Prostate gland (tissue), 2 donors: Measurements from ENCODE around the gene LYRM4. TPM values are rescaled to one million over a fixed set of nuclear protein-coding genes. Genes with fewer than 3 reads are reported as not detected.

Experiments used
- DNase-seq: peaks from one replicate; pipeline ENCODE4 v3.0.0-alpha.2; 2019; ENCODE audit warnings: low spot score
- H3K27ac ChIP-seq, 2 donors: fragments of 200-600 bp; sonication (generic); 2 replicates each; pipeline ENCODE4 v1.5.1; 2017 to 2019
- H3K27me3 ChIP-seq: fragments of 200-600 bp; sonication (generic); replicated peaks from 2 replicates; pipeline ENCODE4 v1.5.1; 2019; ENCODE audit not compliant: insufficient read depth
- H3K36me3 ChIP-seq, 2 donors: fragments of 200-600 bp; sonication (generic); 1 replicate in 1 of 2; 2 replicates in 1 of 2; pipeline versions ENCODE4 v1.5.1 to v1.8.1; 2017 to 2019
- H3K4me1 ChIP-seq: fragments of 200-600 bp; sonication (generic); replicated peaks from 2 replicates; pipeline ENCODE4 v1.5.1; 2019
- H3K4me3 ChIP-seq, 2 donors: fragments of 200-600 bp; sonication (generic); 2 replicates each; pipeline ENCODE4 v1.5.1; 2017 to 2019
- H3K9me3 ChIP-seq: fragments of 200-600 bp; sonication (generic); 2 replicates; pipeline ENCODE4 v1.5.1; 2017
- CTCF ChIP-seq, 4 experiments: fragments of 200-600 bp in 2 of 4; fragments of 450-650 bp in 2 of 4; sonication (generic) in 2 of 4; IDR thresholded peaks; 1 replicate in 3 of 4; 2 replicates in 1 of 4; pipeline ENCODE4 v1.5.1; 2016 to 2019; ENCODE audit warnings: antibody characterized with exemption in 4 of 4, mild to moderate bottlenecking in 2 of 4, moderate library complexity in 2 of 4
- POLR2A ChIP-seq: fragments of 450-650 bp; IDR thresholded peaks from one replicate; pipeline ENCODE4 v1.6.1; 2016; ENCODE audit warnings: antibody characterized with exemption, mild to moderate bottlenecking
- POLR2AphosphoS5 ChIP-seq: sonication (generic); formaldehyde crosslinking; IDR thresholded peaks from one replicate; pipeline ENCODE4 v1.6.1; 2017; ENCODE audit warnings: antibody characterized with exemption
- WGBS: methylation state at CpG from one replicate; pipeline ENCODE4 v1.1.5; 2018; 5-methylcytosine and 5-hydroxymethylcytosine counted together
- intact Hi-C: fragments of 100-400 bp; cut with DNase I; formaldehyde crosslinking; loops from one replicate; pipeline ENCODE4 v1.14.2; 2022
- total RNA-seq, 2 donors: library from RNA; depleted of rRNA; stranded (reverse); fragments of >200 nt; gene quantifications; one replicate each; pipeline ENCODE4 v1.1.0, GENCODE V29; 2016

Gene LYRM4
- total RNA-seq, 2 donors from 2014 or later: 21.4 to 23.7 TPM

GRCh38 chr6:5303682-5304081, 42.9 kb upstream of the LYRM4 start:
- WGBS: 91% methylated on average over 8 of the region's 8 CpGs
- TF ChIP-seq POLR2AphosphoS5 (no peak), CTCF (IDR thresholded peaks at IDR 0.05) (no peak), POLR2A (no peak)
- no peaks in the 10 kb centered on the region for H3K36me3 ChIP-seq
- no peak overlapping the region for H3K27ac ChIP-seq
- DNase-seq: no peak
- no peak overlapping the region for H3K4me3 ChIP-seq
- no peaks in the 10 kb centered on the region for H3K4me1 ChIP-seq
- intact Hi-C loops: loop anchor here (2.0 kb wide), 1 partner anchor 161 kb away; no protein-coding TSS in a partner anchor
- H3K27me3 ChIP-seq: no peaks in the 10 kb centered on the region
- H3K9me3 ChIP-seq: no peaks in the 10 kb centered on the region

- intact Hi-C loops: loop anchor here (2.0 kb wide), 1 partner anchor 160 kb away; no protein-coding TSS in a partner anchor
- 42% methylated on average over 10 of the region's 10 CpGs for WGBS
- no peak overlapping the region for H3K27ac ChIP-seq
These were observed 42.4 kb upstream of the LYRM4 start for GRCh38 chr6:5302995-5303622.

GRCh38 chr6:5302220-5302946, 41.6 kb upstream of the LYRM4 start:
- WGBS: 57% methylated on average over 10 of the region's 10 CpGs
- no peak for DNase-seq
- TF ChIP-seq POLR2A (no peak), POLR2AphosphoS5 (no peak), CTCF (IDR thresholded peaks at IDR 0.05) (no peak)
- Histone ChIP-seq H3K27ac (no peak overlapping the region), H3K4me1 (no peaks in the 10 kb centered on the region), H3K9me3 (no peaks in the 10 kb centered on the region), H3K27me3 (no peaks in the 10 kb centered on the region), H3K4me3 (no peak overlapping the region), H3K36me3 (no peaks in the 10 kb centered on the region)
- intact Hi-C loops: loop anchor here (2.0 kb wide), 1 partner anchor 160 kb away; no protein-coding TSS in a partner anchor

More at GRCh38 chr6:5302995-5303622, 42.4 kb upstream of the LYRM4 start:
- H3K9me3 ChIP-seq: no peaks in the 10 kb centered on the region
- H3K4me3 ChIP-seq: no peak overlapping the region
- peak; percentile 66 for DNase-seq
- TF ChIP-seq CTCF (IDR thresholded peaks at IDR 0.05) (peak; percentile 33 to 71 (median 66)), POLR2A (no peak), POLR2AphosphoS5 (peak; percentile 43)
- H3K27me3 ChIP-seq: no peaks in the 10 kb centered on the region
- no peaks in the 10 kb centered on the region for H3K4me1 ChIP-seq
- no peaks in the 10 kb centered on the region for H3K36me3 ChIP-seq

GRCh38 chr6:5300206-5300764, 39.5 kb upstream of the LYRM4 start:
- H3K27me3 ChIP-seq: no peaks in the 10 kb centered on the region
- DNase-seq: no peak
- H3K9me3 ChIP-seq: no peaks in the 10 kb centered on the region
- TF ChIP-seq CTCF (IDR thresholded peaks at IDR 0.05) (no peak), POLR2A (no peak), POLR2AphosphoS5 (no peak)
- H3K4me3 ChIP-seq: no peak overlapping the region
- H3K4me1 ChIP-seq: no peaks in the 10 kb centered on the region
- intact Hi-C loops: no loop called here
- no peaks in the 10 kb centered on the region for H3K36me3 ChIP-seq
- 76% methylated on average over 1 of the region's 1 CpG for WGBS
- H3K27ac ChIP-seq: no peak overlapping the region
